NCI-H1436 treated with DMSO at 0.1 percent for 48 hours (cell line): ENCODE measurements around the gene MAST2.

Experiments used
- DNase-seq: peaks from one replicate; lab custom pipeline; 2025; lab: John Stamatoyannopoulos, UW

The MAST2 gene

GRCh38 chr1:46062651-46063319 lies 259.4 kb downstream of the MAST2 start:
- no peak for DNase-seq

DNA sequence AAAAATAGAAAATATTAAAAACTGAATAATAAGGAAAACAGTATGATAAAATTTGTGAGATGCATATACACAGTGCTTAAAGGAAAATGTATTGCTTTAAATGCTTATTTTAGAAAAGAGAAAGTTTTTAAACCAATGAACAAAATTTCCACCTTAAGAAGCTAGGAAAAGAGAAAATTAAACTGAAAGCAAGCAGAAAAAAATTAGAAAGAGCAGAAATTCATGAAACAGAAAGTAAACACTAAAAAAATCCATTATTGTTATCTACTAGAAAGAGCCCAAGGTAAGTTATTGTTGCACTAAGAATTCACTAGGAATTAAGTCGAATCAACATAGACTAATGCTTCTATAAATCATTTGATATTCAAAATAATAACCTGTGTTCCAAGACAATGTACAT lies 261.3 kb downstream of the MAST2 start:
- DNase-seq: no peak

DNA sequence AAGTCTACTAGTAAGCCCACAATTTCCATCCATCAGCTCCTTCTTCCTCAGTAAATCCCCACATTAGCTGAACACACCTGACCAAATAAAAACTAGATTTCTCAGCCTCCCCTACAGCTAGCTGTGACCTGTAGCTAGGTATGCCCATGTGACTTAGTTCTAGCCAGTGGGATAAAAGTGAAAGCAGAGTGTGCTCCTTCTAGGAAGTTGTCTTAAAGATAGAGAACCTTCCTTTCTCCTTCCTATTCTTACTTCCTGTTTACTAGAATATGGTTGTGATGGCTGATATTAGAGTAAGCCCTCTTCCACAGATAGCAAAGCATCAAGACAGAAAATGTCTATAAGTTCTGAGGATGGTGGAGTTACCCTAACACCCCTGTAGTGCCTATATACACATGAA lies 262.0 kb downstream of the MAST2 start:
- no peak for DNase-seq

DNA sequence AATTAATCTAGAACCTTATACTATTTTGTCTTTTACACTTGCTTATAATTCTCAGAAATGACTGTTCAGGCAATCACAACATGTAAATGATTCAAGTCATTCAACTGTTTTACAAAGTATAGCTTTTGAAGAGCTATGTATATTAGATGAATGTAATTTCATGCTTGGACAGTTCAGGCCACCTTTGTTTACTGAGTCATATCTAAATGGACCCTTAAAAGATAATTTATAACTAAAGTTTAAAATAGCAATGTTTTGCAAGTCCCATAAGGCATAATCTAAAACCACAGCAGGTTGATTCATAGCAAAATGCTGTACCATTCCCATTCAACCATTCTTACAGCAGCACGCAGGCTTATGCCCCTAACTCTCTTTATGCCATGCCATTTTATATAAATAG lies 264.2 kb downstream of the MAST2 start:
- no peak for DNase-seq

- DNase-seq: no peak
Measured at GRCh38 chr1:46068525-46068924, 265.1 kb downstream of the MAST2 start.

DNA sequence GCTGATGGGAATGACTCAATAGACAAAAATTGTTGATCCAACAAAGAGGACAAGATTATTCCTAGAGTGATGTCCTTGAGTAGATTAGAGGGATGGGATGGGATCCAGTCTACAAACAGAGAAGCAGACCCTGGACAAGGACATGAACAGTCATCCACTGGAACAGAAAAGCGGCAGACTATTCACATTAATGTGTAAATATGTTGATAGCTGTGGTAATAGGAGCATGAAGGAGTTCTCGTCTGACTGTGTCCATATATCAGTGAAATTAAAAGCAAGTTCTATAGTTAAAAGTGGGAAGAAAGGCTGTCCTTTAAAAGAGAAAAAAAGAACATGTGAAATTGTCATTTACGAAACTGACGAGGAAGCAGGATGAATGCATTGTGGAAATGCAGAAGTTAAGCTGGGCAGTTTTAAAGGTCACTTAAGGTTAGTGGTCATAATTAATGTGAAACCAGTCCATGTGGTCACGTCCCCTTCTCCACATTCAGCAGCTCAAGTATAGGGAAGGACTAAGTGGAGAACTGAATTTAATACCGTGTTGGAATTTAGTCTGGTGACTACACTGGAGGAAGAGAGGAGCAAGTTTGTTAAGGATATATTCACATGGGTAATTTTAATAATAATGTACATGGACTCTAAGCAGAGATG lies 266.9 kb downstream of the MAST2 start:
- no peak for DNase-seq

DNA sequence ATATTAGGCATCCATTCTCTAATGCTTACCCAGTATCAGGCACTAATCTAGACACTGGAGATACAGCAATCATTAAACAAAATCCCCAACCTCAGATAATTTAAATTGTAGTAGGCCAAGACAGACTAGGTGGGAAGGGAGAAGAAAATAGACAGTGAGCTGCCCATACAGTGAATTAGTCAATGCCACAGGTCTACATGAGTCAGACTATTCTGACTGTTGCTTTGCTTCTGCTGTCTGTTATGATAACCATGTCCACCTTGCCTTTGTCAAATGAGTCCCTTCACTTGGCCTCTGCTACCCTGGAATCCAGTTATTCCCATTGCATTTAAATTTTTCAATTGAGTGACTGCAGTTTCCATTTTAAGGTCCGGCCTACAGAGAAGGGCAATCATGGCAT lies 269.6 kb downstream of the MAST2 start:
- no peak for DNase-seq

DNA sequence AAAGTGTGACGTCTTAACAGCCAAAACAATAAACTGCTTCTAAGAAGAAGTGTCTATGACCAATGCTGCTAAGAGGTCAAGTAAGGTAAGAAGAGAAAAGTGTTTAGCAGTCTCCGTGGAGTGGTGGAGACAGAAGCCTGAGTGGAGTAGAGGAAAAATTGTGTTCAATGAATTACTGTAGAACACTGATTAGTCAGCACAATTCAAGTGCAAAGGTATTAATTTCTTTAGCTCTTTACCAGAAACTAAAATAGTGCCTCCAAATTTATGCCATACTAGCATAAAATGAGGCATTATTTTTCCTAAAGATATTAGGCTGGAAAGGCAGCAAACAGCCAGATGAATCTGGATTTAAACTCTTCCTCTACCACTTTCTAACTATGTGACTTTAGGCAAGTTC lies 272.9 kb downstream of the MAST2 start:
- no peak for DNase-seq

DNA sequence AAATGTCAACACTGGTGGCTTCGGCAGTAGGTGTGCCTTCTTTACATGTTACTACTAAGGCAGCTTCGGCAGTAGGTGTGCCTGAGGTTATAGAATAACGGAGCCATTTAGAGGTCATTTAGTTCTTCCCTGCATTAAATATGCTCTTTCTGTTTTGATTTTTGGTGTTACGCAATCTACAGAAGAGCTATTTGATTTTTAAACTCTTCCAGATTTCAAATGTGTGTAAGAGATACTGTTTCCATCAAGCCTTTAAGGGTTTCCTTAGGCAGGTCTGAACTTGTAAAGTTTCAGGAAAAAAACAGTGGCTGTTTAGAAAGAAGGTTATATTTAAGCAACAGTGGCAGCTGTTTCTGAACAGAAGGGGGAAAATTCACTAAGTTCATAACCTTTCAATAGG lies 274.2 kb downstream of the MAST2 start:
- DNase-seq: no peak

DNA sequence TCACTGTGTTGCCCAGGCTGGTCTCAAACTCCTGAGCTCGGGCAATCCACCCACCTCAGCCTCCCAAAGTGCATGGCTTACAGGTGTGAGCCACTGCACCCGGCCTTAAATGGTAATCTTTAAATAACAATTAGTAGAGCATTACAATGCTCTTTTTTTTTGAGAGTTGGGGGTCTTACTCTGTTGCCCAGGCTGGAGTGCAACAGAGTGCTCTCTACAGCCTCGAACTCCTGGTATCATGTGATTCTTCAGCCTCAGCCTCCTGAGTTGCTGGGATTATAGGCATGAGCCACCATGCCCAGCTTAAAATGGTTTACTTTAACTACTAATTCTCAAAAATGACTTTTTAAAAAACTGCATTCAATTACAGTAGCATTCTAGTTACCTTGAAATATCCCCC lies 276.8 kb downstream of the MAST2 start:
- no peak for DNase-seq

- no peak for DNase-seq
Measured at GRCh38 chr1:46081206-46081605, 277.8 kb downstream of the MAST2 start.

DNA sequence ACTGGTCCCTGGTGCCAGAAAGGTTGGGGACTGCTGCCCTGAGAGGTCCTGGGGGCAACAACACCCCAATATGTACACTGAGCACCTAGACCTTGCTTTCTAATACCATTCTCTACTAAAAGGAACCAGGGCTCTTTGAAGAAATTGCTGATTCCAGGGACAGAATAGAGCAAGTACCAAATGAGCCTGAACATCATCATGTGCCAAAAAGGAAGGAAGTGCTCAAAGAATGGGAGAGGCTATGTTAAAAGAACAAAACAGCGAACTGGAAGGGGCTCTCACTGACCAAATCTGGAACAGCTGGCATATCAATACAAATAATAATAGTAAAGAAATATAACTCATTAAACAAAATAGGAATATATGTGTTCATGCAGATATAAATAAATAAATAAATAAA lies 278.2 kb downstream of the MAST2 start:
- no peak for DNase-seq

- DNase-seq: no peak
Measured at GRCh38 chr1:46083579-46083978, 280.2 kb downstream of the MAST2 start.

GRCh38 chr1:46084553-46085451 lies 281.4 kb downstream of the MAST2 start:
- no peak for DNase-seq
